GM18507 (cell line): ENCODE measurements around the gene IL1RL2.

Experiments used
- DNase-seq: peaks from one replicate; pipeline ENCODE4 v3.0.0; 2011; ENCODE audit warnings: low read depth; ENCODE audit not compliant: insufficient read length; ENCODE audit errors: extremely low spot score
- FAIRE-seq: peaks from 2 replicates; lab custom pipeline; 2011; peaks lifted over from hg19 to GRCh38; lab: Jason Lieb, UNC

The IL1RL2 gene

GRCh38 chr2:102256276-102256675 lies 69.5 kb downstream of the IL1RL2 start:
- FAIRE-seq (no peak), DNase-seq (no peak)

- no peak for DNase-seq
- no peak for FAIRE-seq
These were observed 70.1 kb downstream of the IL1RL2 start for GRCh38 chr2:102256874-102257462.

- no peak for DNase-seq
- FAIRE-seq = no peak
These were observed 71.2 kb downstream of the IL1RL2 start for GRCh38 chr2:102258025-102258385.

GRCh38 chr2:102258386-102259074 lies 71.7 kb downstream of the IL1RL2 start:
- FAIRE-seq (no peak), DNase-seq (no peak)

- FAIRE-seq = no peak
- no peak for DNase-seq
These were observed 74.8 kb downstream of the IL1RL2 start for GRCh38 chr2:102261467-102262135.

- no peak for DNase-seq
- FAIRE-seq = no peak
These were observed 75.7 kb downstream of the IL1RL2 start for GRCh38 chr2:102262216-102263129.

GRCh38 chr2:102264952-102265351 lies 78.1 kb downstream of the IL1RL2 start:
- no peak for FAIRE-seq
- no peak for DNase-seq

GRCh38 chr2:102266204-102266603 lies 79.4 kb downstream of the IL1RL2 start:
- FAIRE-seq (no peak), DNase-seq (no peak)

GRCh38 chr2:102267774-102268173 lies 81.0 kb downstream of the IL1RL2 start:
- no peak for DNase-seq
- FAIRE-seq = no peak

- DNase-seq = no peak
- FAIRE-seq = no peak
These were observed 81.8 kb downstream of the IL1RL2 start for GRCh38 chr2:102268510-102269199.

GRCh38 chr2:102269200-102269524 lies 82.3 kb downstream of the IL1RL2 start:
- FAIRE-seq = no peak

GRCh38 chr2:102271844-102272243 lies 85.0 kb downstream of the IL1RL2 start:
- DNase-seq (no peak), FAIRE-seq (no peak)

More at GRCh38 chr2:102269200-102269524, 82.3 kb downstream of the IL1RL2 start:
- no peak for DNase-seq

- FAIRE-seq = no peak
- no peak for DNase-seq
These were observed 86.9 kb downstream of the IL1RL2 start for GRCh38 chr2:102273619-102274211.

- FAIRE-seq (no peak), DNase-seq (no peak)
These were observed 89.9 kb downstream of the IL1RL2 start for GRCh38 chr2:102276549-102277201.

GRCh38 chr2:102277202-102277700 lies 90.4 kb downstream of the IL1RL2 start:
- no peak for FAIRE-seq
- DNase-seq = no peak

- DNase-seq (no peak), FAIRE-seq (no peak)
These were observed 92.0 kb downstream of the IL1RL2 start for GRCh38 chr2:102278720-102279390.

- DNase-seq (no peak), FAIRE-seq (no peak)
These were observed 92.5 kb downstream of the IL1RL2 start for GRCh38 chr2:102279391-102279735.

GRCh38 chr2:102282678-102283091 lies 95.9 kb downstream of the IL1RL2 start:
- FAIRE-seq (no peak), DNase-seq (no peak)
